Naive thymus-derived CD4-positive, alpha-beta T cell (primary cell): ENCODE measurements around the gene USP25. TPM values are rescaled to one million over a fixed set of nuclear protein-coding genes. Genes with fewer than 3 reads are reported as not detected.
A peak's percentile ranks its signal among the peaks of the same experiment; 100 is the strongest.

Source experiments
- ATAC-seq: fragments of 150-1000 bp; cut with Tn5 transposase; 2 replicates; pipeline ENCODE4 v1.10.0; 2021; ENCODE audit warnings: mild to moderate bottlenecking, moderate library complexity
- CTCF ChIA-PET: fragments of 350-600 bp; sonication (Branson Sonifier 250); formaldehyde crosslinking; loops from one replicate; lab custom pipeline; 2021; ENCODE audit warnings: antibody characterized with exemption; lab: Charles Lee
- POLR2A ChIA-PET: fragments of 350-600 bp; sonication (Branson Sonifier 250); formaldehyde crosslinking; loops from one replicate; lab custom pipeline; 2021; ENCODE audit warnings: antibody characterized with exemption, inconsistent platforms; lab: Charles Lee
- DNase-seq, 9 donors: peaks; one replicate each; pipeline versions ENCODE4 v3.0.0 to v3.0.0-alpha.2; 2020 to 2022; ENCODE audit warnings: mixed read lengths in 1 of 9
- H3K27ac ChIP-seq: one replicate; pipeline ENCODE4 v1.7.0; 2013; ENCODE audit warnings: mild to moderate bottlenecking, low read depth, low read length, moderate library complexity
- H3K27me3 ChIP-seq, 2 donors: one replicate each; pipeline ENCODE4 v1.7.0; 2013; ENCODE audit warnings: low read length in 2 of 2, mild to moderate bottlenecking in 2 of 2, moderate library complexity in 2 of 2; ENCODE audit not compliant: control insufficient read depth in 2 of 2, insufficient read depth in 2 of 2
- H3K36me3 ChIP-seq, 3 experiments: 1 replicate in 2 of 3; 2 replicates in 1 of 3; pipeline ENCODE4 v1.7.0; 2013; ENCODE audit warnings: low read length in 3 of 3, mild to moderate bottlenecking in 3 of 3, moderate library complexity in 1 of 3; ENCODE audit not compliant: insufficient read depth in 3 of 3, control insufficient read depth in 2 of 3
- H3K4me1 ChIP-seq, 2 donors: one replicate each; pipeline ENCODE4 v1.7.0; 2013; ENCODE audit warnings: low read length in 2 of 2, mild to moderate bottlenecking in 2 of 2, moderate library complexity in 1 of 2; ENCODE audit not compliant: control insufficient read depth in 2 of 2, insufficient read depth in 2 of 2
- H3K4me3 ChIP-seq: 2 replicates; pipeline ENCODE4 v1.7.0; 2013; ENCODE audit warnings: mild to moderate bottlenecking, low read length
- H3K9me3 ChIP-seq, 3 experiments: 1 replicate in 2 of 3; 2 replicates in 1 of 3; pipeline ENCODE4 v1.7.0; 2013; ENCODE audit warnings: low read length in 3 of 3; ENCODE audit not compliant: control insufficient read depth in 2 of 3
- H3K27ac Mint-ChIP-seq, 9 donors: one replicate each; pipeline ENCODE4 v1.8.0; 2020 to 2022; ENCODE audit warnings: mixed read lengths in 9 of 9, mild to moderate bottlenecking in 8 of 9, moderate library complexity in 5 of 9, inconsistent platforms in 2 of 9
- H3K27me3 Mint-ChIP-seq, 5 donors: one replicate each; pipeline ENCODE4 v1.8.0; 2021 to 2022; ENCODE audit warnings: mixed read lengths in 5 of 5, mild to moderate bottlenecking in 1 of 5
- H3K36me3 Mint-ChIP-seq, 5 donors: one replicate each; pipeline ENCODE4 v1.8.0; 2020 to 2022; ENCODE audit warnings: mixed read lengths in 5 of 5, mild to moderate bottlenecking in 3 of 5, inconsistent platforms in 1 of 5
- H3K4me1 Mint-ChIP-seq, 7 donors: one replicate each; pipeline ENCODE4 v1.8.0; 2020 to 2022; ENCODE audit warnings: mixed read lengths in 7 of 7, mild to moderate bottlenecking in 3 of 7, inconsistent platforms in 1 of 7
- H3K4me3 Mint-ChIP-seq, 10 donors: one replicate each; pipeline ENCODE4 v1.8.0; 2020 to 2022; ENCODE audit warnings: mild to moderate bottlenecking in 10 of 10, mixed read lengths in 10 of 10, moderate library complexity in 6 of 10, inconsistent platforms in 2 of 10
- H3K9me3 Mint-ChIP-seq, 11 donors: one replicate each; pipeline ENCODE4 v1.8.0; 2020 to 2022; ENCODE audit warnings: mixed read lengths in 11 of 11, mild to moderate bottlenecking in 4 of 11, inconsistent platforms in 1 of 11, moderate library complexity in 1 of 11
- intact Hi-C, 2 donors: fragments of 100-400 bp; cut with micrococcal nuclease; formaldehyde crosslinking; loops; one replicate each; pipeline ENCODE4 v1.15.1; 2023
- polyA plus RNA-seq, 2 donors: library from polyadenylated mRNA; unstranded; fragments of 300-500 nt; fragmentation: Illumina TruSeq; gene quantifications; one replicate each; pipeline ENCODE4 v1.2.3, GENCODE V29; 2021
- total RNA-seq, 6 experiments: library from RNA in 5 of 6; stranded (reverse) in 5 of 6; gene quantifications; 1 replicate in 5 of 6; 2 replicates in 1 of 6; pipeline ENCODE4 v1.2.3 and lab custom pipeline; 2021 to 2026

The USP25 gene
- total and polyA plus RNA-seq, 7 experiments from 2014 or later, result 9.6 to 67.4 (median 52.0) TPM

GRCh38 chr21:15768853-15769252 is 39.1 kb downstream of the USP25 start:
- Histone ChIP-seq H3K4me1 (peaks cover 0 to 8% of the 10 kb centered on the region in 2 donors), H3K27ac (no peak overlapping the region), H3K9me3 (no peaks in the 10 kb centered on the region), H3K4me3 (no peak overlapping the region), H3K27me3 (no peaks in the 10 kb centered on the region), H3K36me3 (peaks cover 0 to 7% (median 0%) of the 10 kb centered on the region in 3 experiments)
- no peak for ATAC-seq
- Mint-ChIP-seq H3K36me3 (peaks cover 14 to 70% (median 44%) of the 10 kb centered on the region in 5 donors), H3K4me1 (peaks cover 21 to 92% (median 68%) of the 10 kb centered on the region in 7 donors), H3K27me3 (no peaks in the 10 kb centered on the region), H3K4me3 (no peak overlapping the region), H3K9me3 (peaks cover 0 to 5% (median 0%) of the 10 kb centered on the region in 11 donors), H3K27ac (no peak overlapping the region)
- DNase-seq, result no peak
- ChIA-PET CTCF (no interaction called here), POLR2A (interaction anchor here (0.8 kb wide), 1 partner anchor 129 kb away, joined by 3 read pairs; no protein-coding TSS in a partner anchor)
- intact Hi-C loops, result no loop called here

DNA sequence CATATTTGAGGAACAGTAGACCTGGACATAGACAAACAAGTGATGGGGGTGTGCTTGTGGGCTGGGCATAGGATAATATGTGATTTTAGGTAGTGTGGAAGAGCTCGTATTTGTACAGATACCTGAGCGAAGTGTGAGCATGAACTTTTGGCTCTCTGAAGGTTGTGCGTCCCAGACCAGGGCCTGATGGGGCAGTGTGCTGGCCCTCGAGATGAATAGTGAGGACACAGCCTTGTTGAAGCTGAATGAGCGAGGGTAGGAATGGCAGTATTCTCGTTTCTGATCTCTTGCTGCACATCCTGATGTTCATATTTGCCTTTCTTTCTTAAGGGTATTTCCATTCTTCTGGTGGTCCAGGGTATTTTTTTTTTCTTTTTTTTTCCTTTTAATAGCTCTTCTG is 41.5 kb downstream of the USP25 start:
- H3K27ac Mint-ChIP-seq, result peak overlapping the region in 2 of 9 donors; percentile 6 to 50
- POLR2A ChIA-PET, result no interaction called here

GRCh38 chr21:15772654-15773053 is 42.9 kb downstream of the USP25 start:
- no peak for ATAC-seq

More for the DNA sequence above, 41.5 kb downstream of the USP25 start:
- Histone ChIP-seq H3K27ac (no peak overlapping the region), H3K9me3 (no peaks in the 10 kb centered on the region), H3K27me3 (no peaks in the 10 kb centered on the region), H3K36me3 (peaks cover 0 to 7% (median 0%) of the 10 kb centered on the region in 3 experiments), H3K4me3 (no peak overlapping the region), H3K4me1 (peaks cover 0 to 8% of the 10 kb centered on the region in 2 donors)
- H3K4me1 Mint-ChIP-seq, result peaks cover 24 to 78% (median 63%) of the 10 kb centered on the region in 7 donors
- no peak for ATAC-seq
- H3K36me3 Mint-ChIP-seq, result peaks cover 11 to 65% (median 45%) of the 10 kb centered on the region in 5 donors
- no peak for DNase-seq
- intact Hi-C loops, result no loop called here
- CTCF ChIA-PET, result no interaction called here
- H3K4me3 Mint-ChIP-seq, result no peak overlapping the region
- peaks cover 0 to 5% (median 0%) of the 10 kb centered on the region in 11 donors for H3K9me3 Mint-ChIP-seq
- no peaks in the 10 kb centered on the region for H3K27me3 Mint-ChIP-seq

DNA sequence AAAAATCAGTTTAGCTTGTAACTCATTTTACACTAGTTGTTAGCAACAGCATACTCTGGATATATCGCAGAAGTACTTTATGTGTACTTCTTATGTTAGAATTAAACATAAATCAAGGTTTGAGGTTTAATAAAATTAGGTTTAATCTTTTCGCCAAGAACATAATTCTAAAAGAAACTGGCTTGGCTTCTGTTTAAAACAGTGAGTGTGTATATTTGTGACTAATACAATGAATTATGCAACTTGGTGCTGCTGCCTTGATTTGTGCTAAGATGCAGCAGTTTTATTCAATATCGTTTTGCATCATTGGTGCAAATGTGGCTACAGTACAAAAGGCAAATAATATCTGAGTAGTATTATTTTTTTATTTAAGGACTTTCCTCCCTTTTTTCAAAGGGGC is 44.8 kb downstream of the USP25 start:
- CTCF ChIA-PET, result no interaction called here
- Mint-ChIP-seq H3K4me3 (no peak overlapping the region), H3K4me1 (peaks cover 20 to 64% (median 48%) of the 10 kb centered on the region in 7 donors), H3K36me3 (peaks cover 7 to 39% (median 28%) of the 10 kb centered on the region in 5 donors), H3K27me3 (no peaks in the 10 kb centered on the region), H3K27ac (no peak overlapping the region), H3K9me3 (peaks cover 0 to 5% (median 0%) of the 10 kb centered on the region in 11 donors)
- no peaks in the 10 kb centered on the region for H3K9me3 ChIP-seq
- H3K36me3 ChIP-seq, result peaks cover 0 to 7% (median 0%) of the 10 kb centered on the region in 3 experiments
- peaks cover 0 to 4% of the 10 kb centered on the region in 2 donors for H3K4me1 ChIP-seq
- H3K4me3 ChIP-seq, result no peak overlapping the region
- DNase-seq, result no peak
- H3K27ac ChIP-seq, result no peak overlapping the region
- intact Hi-C loops, result no loop called here
- H3K27me3 ChIP-seq, result no peaks in the 10 kb centered on the region
- POLR2A ChIA-PET, result no interaction called here
- ATAC-seq, result no peak

More at GRCh38 chr21:15772654-15773053, 42.9 kb downstream of the USP25 start:
- ChIA-PET CTCF (no interaction called here), POLR2A (no interaction called here)
- H3K9me3 ChIP-seq, result no peaks in the 10 kb centered on the region
- Mint-ChIP-seq H3K4me1 (peaks cover 27 to 77% (median 63%) of the 10 kb centered on the region in 7 donors), H3K4me3 (no peak overlapping the region), H3K27ac (no peak overlapping the region), H3K36me3 (peaks cover 11 to 53% (median 37%) of the 10 kb centered on the region in 5 donors), H3K27me3 (no peaks in the 10 kb centered on the region), H3K9me3 (peaks cover 0 to 5% (median 0%) of the 10 kb centered on the region in 11 donors)
- H3K36me3 ChIP-seq, result peaks cover 0 to 7% (median 0%) of the 10 kb centered on the region in 3 experiments
- peaks cover 0 to 4% of the 10 kb centered on the region in 2 donors for H3K4me1 ChIP-seq
- no peak for DNase-seq
- H3K4me3 ChIP-seq, result no peak overlapping the region
- no peaks in the 10 kb centered on the region for H3K27me3 ChIP-seq
- no peak overlapping the region for H3K27ac ChIP-seq
- intact Hi-C loops, result no loop called here

GRCh38 chr21:15775291-15775690 is 45.5 kb downstream of the USP25 start:
- Mint-ChIP-seq H3K4me3 (no peak overlapping the region), H3K9me3 (peaks cover 0 to 5% (median 0%) of the 10 kb centered on the region in 11 donors), H3K36me3 (peaks cover 7 to 37% (median 29%) of the 10 kb centered on the region in 5 donors), H3K27ac (no peak overlapping the region), H3K27me3 (no peaks in the 10 kb centered on the region), H3K4me1 (peaks cover 20 to 61% (median 44%) of the 10 kb centered on the region in 7 donors)
- no peaks in the 10 kb centered on the region for H3K9me3 ChIP-seq
- POLR2A ChIA-PET, result interaction anchor here (0.6 kb wide), 1 partner anchor 27 kb away, joined by 5 read pairs; no protein-coding TSS in a partner anchor
- H3K4me1 ChIP-seq, result peaks cover 0 to 4% of the 10 kb centered on the region in 2 donors
- no peak overlapping the region for H3K4me3 ChIP-seq
- H3K27me3 ChIP-seq, result no peaks in the 10 kb centered on the region
- no peak overlapping the region for H3K27ac ChIP-seq
- CTCF ChIA-PET, result no interaction called here
- ATAC-seq (no peak), DNase-seq (no peak)
- peaks cover 0 to 8% (median 0%) of the 10 kb centered on the region in 3 experiments for H3K36me3 ChIP-seq
- intact Hi-C loops, result no loop called here

DNA sequence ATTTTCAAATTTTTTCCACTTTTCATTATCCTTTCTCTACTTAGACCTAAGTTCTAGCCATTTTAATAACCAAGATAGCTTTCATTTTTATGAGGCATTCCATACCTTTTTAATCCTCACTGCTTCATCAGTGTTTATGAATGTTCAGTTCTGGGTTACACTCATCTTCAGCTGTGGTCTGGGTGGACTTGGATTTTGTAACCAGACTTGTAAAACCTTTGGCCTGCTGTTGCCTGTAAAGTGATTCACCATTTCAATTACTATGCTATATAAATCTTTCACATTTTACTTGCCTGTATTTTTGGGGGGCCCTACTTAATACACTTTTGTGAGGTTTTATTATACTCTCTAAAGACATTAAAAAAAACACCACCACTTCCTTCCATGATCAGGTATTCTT is 46.2 kb downstream of the USP25 start:
- CTCF ChIA-PET, result interaction anchor here (0.6 kb wide), 1 partner anchor 223 kb away, joined by 3 read pairs; no protein-coding TSS in a partner anchor

More for the DNA sequence above, 46.2 kb downstream of the USP25 start:
- Histone ChIP-seq H3K4me3 (no peak overlapping the region), H3K27me3 (no peaks in the 10 kb centered on the region), H3K4me1 (peaks cover 0 to 4% of the 10 kb centered on the region in 2 donors), H3K27ac (no peak overlapping the region), H3K36me3 (peaks cover 0 to 14% (median 0%) of the 10 kb centered on the region in 3 experiments), H3K9me3 (no peaks in the 10 kb centered on the region)
- no peak overlapping the region for H3K4me3 Mint-ChIP-seq
- peaks cover 0 to 6% (median 0%) of the 10 kb centered on the region in 11 donors for H3K9me3 Mint-ChIP-seq
- POLR2A ChIA-PET, result interaction anchor here (0.6 kb wide), 1 partner anchor 28 kb away, joined by 5 read pairs; no protein-coding TSS in a partner anchor
- H3K27me3 Mint-ChIP-seq, result no peaks in the 10 kb centered on the region
- intact Hi-C loops, result loop anchor here in 1 of 2 donors (2.0 kb wide), 2 partner anchors 19 to 43 kb away; no protein-coding TSS in a partner anchor
- peaks cover 20 to 60% (median 40%) of the 10 kb centered on the region in 7 donors for H3K4me1 Mint-ChIP-seq
- ATAC-seq (no peak), DNase-seq (no peak)
- peaks cover 13 to 39% (median 30%) of the 10 kb centered on the region in 5 donors for H3K36me3 Mint-ChIP-seq
- peak overlapping the region in 1 of 9 donors; percentile 51 for H3K27ac Mint-ChIP-seq
